ENCODE measurements around the gene SYT13.

SYT13 gene

GRCh38 chr11:45285930-45286632, at the start of gene SYT13:
TSS of gene SYT13 (minus strand) at chr11:45286341. CDS start at chr11:45286207, 134 bp downstream.
- no peak for DNase-seq

GRCh38 chr11:45335434-45335833, 49.3 kb upstream of the SYT13 start:
- DNase-seq = no peak

GRCh38 chr11:45334836-45335235, 48.7 kb upstream of the SYT13 start:
- no peak for DNase-seq

GRCh38 chr11:45334410-45334809, 48.3 kb upstream of the SYT13 start:
- DNase-seq = no peak

- no peak for DNase-seq
Measured at GRCh38 chr11:45333001-45333971, 47.1 kb upstream of the SYT13 start.

- no peak for DNase-seq
Measured at GRCh38 chr11:45332276-45332934, 46.3 kb upstream of the SYT13 start.

GRCh38 chr11:45331839-45332238, 45.7 kb upstream of the SYT13 start:
- no peak for DNase-seq

GRCh38 chr11:45328726-45329125, 42.6 kb upstream of the SYT13 start:
- DNase-seq = no peak

- no peak for DNase-seq
Measured at GRCh38 chr11:45324459-45324858, 38.3 kb upstream of the SYT13 start.

- DNase-seq = no peak
Measured at GRCh38 chr11:45323601-45324249, 37.6 kb upstream of the SYT13 start.

GRCh38 chr11:45322891-45323600, 36.9 kb upstream of the SYT13 start:
- DNase-seq = no peak

- DNase-seq = no peak
Measured at GRCh38 chr11:45322111-45322705, 36.1 kb upstream of the SYT13 start.

- DNase-seq = no peak
Measured at GRCh38 chr11:45321669-45322068, 35.5 kb upstream of the SYT13 start.

GRCh38 chr11:45321031-45321595, 35.0 kb upstream of the SYT13 start:
- no peak for DNase-seq

- DNase-seq = no peak
Measured at GRCh38 chr11:45320371-45320770, 34.2 kb upstream of the SYT13 start.

GRCh38 chr11:45319077-45319476, 32.9 kb upstream of the SYT13 start:
- DNase-seq = no peak

GRCh38 chr11:45318516-45318915, 32.4 kb upstream of the SYT13 start:
- no peak for DNase-seq

GRCh38 chr11:45316258-45316657, 30.1 kb upstream of the SYT13 start:
- no peak for DNase-seq

- no peak for DNase-seq
Measured at GRCh38 chr11:45314900-45315299, 28.8 kb upstream of the SYT13 start.

- DNase-seq = no peak
Measured at GRCh38 chr11:45313171-45313865, 27.2 kb upstream of the SYT13 start.
